Sciatic nerve (tissue), 2 donors: ENCODE data around the gene ROR1. TPM values are rescaled to one million over a fixed set of nuclear protein-coding genes. Genes with fewer than 3 reads are reported as not detected.

Experiments used
- ATAC-seq: fragments of 200-7000 bp; cut with Tn5 transposase; one replicate; pipeline ENCODE4 v1.9.1; 2020; ENCODE audit warnings: mild to moderate bottlenecking, moderate library complexity
- DNase-seq: peaks from one replicate; pipeline ENCODE4 v3.0.0-alpha.2; 2020; ENCODE audit warnings: low spot score
- intact Hi-C: fragments of 100-400 bp; cut with DNase I; formaldehyde crosslinking; loops from one replicate; pipeline ENCODE4 v1.14.2; 2022
- total RNA-seq: library from RNA; stranded (reverse); fragmentation: NEBNext Ultra II Directional; extraction: Animal tissue kit (Norgen Biotek cat#: 25700); gene quantifications from one replicate; pipeline ENCODE4 v1.2.1, GENCODE V29; 2021
- donor health status: DM: no; HTN: no; CAD: no.
- donor health status: DM: no; HTN: no; CAD: no.

Gene ROR1
- total RNA-seq, 1 donor from 2014 or later, result 16.7 TPM

GRCh38 chr1:63756839-63757238 lies 17.0 kb upstream of the ROR1 start:
- no peak for DNase-seq
- peak; percentile 23 for ATAC-seq
- intact Hi-C loops, result no loop called here

GRCh38 chr1:63757334-63757733 lies 16.5 kb upstream of the ROR1 start:
- intact Hi-C loops, result no loop called here
- no peak for DNase-seq
- peak; percentile 68 for ATAC-seq

GRCh38 chr1:63758791-63759190 lies 15.0 kb upstream of the ROR1 start:
- DNase-seq (no peak), ATAC-seq (no peak)
- intact Hi-C loops, result no loop called here

- no peak for DNase-seq
- no peak for ATAC-seq
- intact Hi-C loops, result no loop called here
These were observed 14.0 kb upstream of the ROR1 start for GRCh38 chr1:63759778-63760177.

- ATAC-seq, result no peak
- no peak for DNase-seq
- intact Hi-C loops, result loop anchor here (10.0 kb wide), 1 partner anchor 364 kb away; no protein-coding TSS in a partner anchor
These were observed 3.4 kb upstream of the ROR1 start for GRCh38 chr1:63770381-63770780.

GRCh38 chr1:63772201-63772600 lies 1.6 kb upstream of the ROR1 start:
- intact Hi-C loops, result loop anchor here (10.0 kb wide), 1 partner anchor 363 kb away; no protein-coding TSS in a partner anchor
- ATAC-seq (no peak), DNase-seq (no peak)

- DNase-seq (no peak), ATAC-seq (no peak)
- intact Hi-C loops, result loop anchor here (10.0 kb wide), 1 partner anchor 362 kb away; no protein-coding TSS in a partner anchor
These were observed 941 bp upstream of the ROR1 start for GRCh38 chr1:63772876-63773275.

- no peak for DNase-seq
- no peak for ATAC-seq
- intact Hi-C loops, result loop anchor here (10.0 kb wide), 1 partner anchor 361 kb away; no protein-coding TSS in a partner anchor
These were observed 362 bp upstream of the ROR1 start for GRCh38 chr1:63773496-63773814.

- intact Hi-C loops, result loop anchor here (10.0 kb wide), 1 partner anchor 360 kb away; no protein-coding TSS in a partner anchor
- ATAC-seq, result peak; percentile 59
- peak; percentile 71 for DNase-seq
These were observed 1.0 kb downstream of the ROR1 start for GRCh38 chr1:63774617-63775417.

GRCh38 chr1:63775418-63776127 lies 1.8 kb downstream of the ROR1 start:
- intact Hi-C loops, result loop anchor here (10.0 kb wide), 1 partner anchor 359 kb away; no protein-coding TSS in a partner anchor
- ATAC-seq (peak; percentile 1), DNase-seq (no peak)

GRCh38 chr1:63777286-63777685 lies 3.5 kb downstream of the ROR1 start:
- intact Hi-C loops, result loop anchor here (10.0 kb wide), 1 partner anchor 358 kb away; no protein-coding TSS in a partner anchor
- DNase-seq, result no peak
- ATAC-seq, result no peak

- ATAC-seq, result no peak
- DNase-seq, result no peak
- intact Hi-C loops, result loop anchor here (10.0 kb wide), 1 partner anchor 357 kb away; no protein-coding TSS in a partner anchor
These were observed 4.4 kb downstream of the ROR1 start for GRCh38 chr1:63777965-63778880.

GRCh38 chr1:63779338-63780211 lies 5.8 kb downstream of the ROR1 start:
- no peak for DNase-seq
- ATAC-seq, result peak; percentile 43
- intact Hi-C loops, result loop anchor here (10.0 kb wide), 1 partner anchor 355 kb away; no protein-coding TSS in a partner anchor

GRCh38 chr1:63780565-63780964 lies 6.7 kb downstream of the ROR1 start:
- ATAC-seq (no peak), DNase-seq (no peak)
- intact Hi-C loops, result no loop called here

GRCh38 chr1:63782982-63783381 lies 9.2 kb downstream of the ROR1 start:
- ATAC-seq (no peak), DNase-seq (no peak)
- intact Hi-C loops, result no loop called here

- intact Hi-C loops, result no loop called here
- DNase-seq, result no peak
- ATAC-seq, result no peak
These were observed 10.3 kb downstream of the ROR1 start for GRCh38 chr1:63784083-63784482.

- no peak for DNase-seq
These were observed 10.9 kb downstream of the ROR1 start for GRCh38 chr1:63784489-63785390.

More at GRCh38 chr1:63784489-63785390, 10.9 kb downstream of the ROR1 start:
- ATAC-seq, result no peak
- intact Hi-C loops, result no loop called here
